GM21529 (cell line): ENCODE results near the gene ADISSP.

ENCODE experiments used
- ATAC-seq: cut with Tn5 transposase; IDR thresholded peaks from one replicate; pipeline ENCODE4 v1.9.1; 2021; ENCODE audit not compliant: unreplicated experiment

Gene ADISSP

DNA sequence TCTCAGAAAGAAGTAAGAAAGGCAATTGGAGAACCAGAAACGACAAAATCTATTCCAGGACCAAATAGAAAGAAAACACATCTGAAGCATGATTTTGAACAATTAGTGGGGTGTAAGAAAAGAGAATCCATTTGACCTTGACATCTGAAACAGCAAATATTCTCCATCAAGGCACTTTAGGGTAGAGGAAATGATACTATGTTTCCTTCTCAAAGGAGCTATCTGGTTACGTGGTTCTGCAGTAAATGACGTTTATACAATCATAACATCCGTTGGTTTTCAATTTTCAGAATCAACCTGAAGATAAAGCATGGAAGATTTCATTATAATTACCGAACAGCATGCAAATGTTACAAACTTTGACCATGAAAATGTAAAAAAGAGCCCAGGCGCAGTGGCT, 46.9 kb downstream of the ADISSP start:
- ATAC-seq = no peak

DNA sequence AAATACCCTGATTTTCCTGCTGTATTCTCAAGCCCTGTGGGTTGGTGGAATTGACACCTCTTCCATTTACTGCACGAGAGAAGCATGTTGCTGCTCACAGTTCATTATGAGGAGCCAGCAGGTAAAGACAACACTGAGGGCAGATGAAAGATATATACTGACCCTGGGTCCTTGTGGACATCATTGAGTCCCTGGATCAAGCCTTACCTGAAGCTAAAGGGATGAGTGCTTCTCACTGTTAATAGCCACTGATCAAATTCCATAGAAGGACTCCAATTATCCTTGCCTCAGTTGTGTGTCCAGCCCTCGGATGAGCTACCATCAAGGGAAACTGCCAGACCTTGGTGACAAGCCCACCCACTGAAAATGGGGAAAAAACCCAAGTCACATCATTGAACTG, 47.5 kb downstream of the ADISSP start:
- ATAC-seq = no peak

DNA sequence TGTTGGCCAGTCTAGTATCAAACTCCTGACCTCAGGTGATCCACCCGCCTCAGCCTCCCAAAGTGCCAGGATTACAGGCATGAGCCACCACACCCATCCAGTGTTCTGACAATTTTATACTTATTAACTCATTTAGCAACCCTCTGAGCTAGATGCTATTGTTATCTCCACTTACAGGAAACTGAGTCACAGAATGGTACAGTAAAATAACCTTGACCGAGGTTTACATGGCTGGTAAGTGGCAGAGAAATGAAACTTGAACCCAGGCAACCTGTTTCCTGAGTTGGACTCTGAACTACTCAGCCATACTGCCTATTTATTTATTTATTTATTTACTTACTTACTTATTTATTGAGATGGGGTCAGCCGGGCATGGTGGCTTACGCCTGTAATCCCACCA, 48.5 kb downstream of the ADISSP start:
- ATAC-seq = no peak

DNA sequence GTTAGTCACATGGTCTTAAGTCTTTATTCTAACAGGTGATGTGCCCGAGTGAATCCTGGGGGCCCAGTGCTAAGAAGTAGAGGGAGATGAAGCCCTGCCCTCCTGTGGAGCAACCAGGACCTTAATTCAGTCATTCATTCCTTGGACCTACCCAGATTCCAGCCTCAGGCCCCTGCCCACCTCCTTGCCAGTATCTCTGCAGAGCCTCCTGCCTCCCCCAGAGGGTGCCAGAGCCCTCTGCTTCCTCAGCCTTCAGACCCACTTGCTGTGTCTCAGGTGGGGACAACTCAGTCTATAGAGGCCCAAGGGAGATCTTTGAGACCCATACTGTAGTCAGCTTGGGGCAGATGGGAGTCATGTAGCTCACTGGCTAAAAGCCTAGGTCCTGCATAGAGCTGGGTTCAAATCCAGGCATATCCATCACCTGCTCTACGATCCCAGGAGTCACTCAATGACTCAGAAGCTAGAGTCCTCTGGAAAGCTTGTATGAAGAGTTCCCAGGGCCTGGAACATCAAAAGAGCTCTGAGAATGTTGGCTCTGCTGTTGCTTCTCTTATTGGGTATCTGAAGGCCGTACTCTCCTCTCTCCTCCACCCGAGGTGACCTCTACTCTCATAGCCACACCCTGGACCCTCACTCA, 51.2 kb downstream of the ADISSP start:
- ATAC-seq = no peak

DNA sequence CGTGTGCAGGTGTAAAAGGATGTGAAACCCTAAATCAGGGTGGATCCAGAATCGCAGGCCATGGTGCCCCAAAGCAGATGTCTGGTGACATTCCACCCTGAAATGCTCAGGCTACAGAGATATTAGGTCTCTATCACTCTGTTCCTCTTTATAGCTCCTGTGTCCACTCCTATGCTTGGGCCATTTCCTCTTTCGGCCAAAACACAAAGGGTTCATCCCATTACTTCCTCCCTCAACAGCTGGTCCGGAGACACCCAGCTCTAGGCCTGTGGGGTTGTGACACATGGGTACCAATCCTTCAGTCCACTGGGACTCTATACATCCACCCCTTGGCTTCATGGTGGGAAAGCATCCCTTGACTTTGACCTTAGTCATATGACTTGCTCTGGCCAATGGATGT, 53.5 kb downstream of the ADISSP start:
- ATAC-seq = no peak

DNA sequence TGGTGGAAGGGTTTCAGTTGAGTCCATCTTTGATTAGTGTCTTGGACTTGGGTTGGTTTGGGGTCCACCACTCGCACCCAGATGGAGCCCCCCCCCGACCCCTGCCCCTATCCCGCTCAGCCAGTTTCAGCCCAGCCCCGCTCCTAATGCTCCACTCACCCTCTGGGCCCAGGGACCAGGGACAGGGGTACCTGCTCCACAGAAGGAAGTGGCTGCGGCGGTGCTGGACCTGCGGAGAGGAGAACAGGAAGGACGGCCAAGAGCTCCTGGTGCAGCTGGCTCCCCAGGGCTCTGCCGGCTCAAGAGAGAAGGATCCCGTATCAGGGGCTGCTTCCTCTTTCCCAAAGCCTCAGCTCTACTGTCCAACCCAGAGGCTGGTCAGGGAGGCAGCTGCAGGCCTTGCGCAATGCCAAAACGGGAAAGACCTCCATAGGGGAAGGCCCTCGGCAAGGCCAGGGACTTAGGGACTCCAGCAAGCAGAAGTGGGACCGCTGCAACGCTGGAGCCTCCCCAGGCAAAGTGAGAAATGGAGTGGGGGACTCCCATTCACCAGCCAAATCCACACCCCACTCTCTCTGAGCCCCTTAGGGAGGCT, 55.2 kb downstream of the ADISSP start, which contains the start of gene SIGLEC1:
Gene SIGLEC1 (minus strand): TSS at position 322 of the 595 bp plus-strand sequence. CDS start 5,472 bp downstream, outside the sequence.
- no peak for ATAC-seq

DNA sequence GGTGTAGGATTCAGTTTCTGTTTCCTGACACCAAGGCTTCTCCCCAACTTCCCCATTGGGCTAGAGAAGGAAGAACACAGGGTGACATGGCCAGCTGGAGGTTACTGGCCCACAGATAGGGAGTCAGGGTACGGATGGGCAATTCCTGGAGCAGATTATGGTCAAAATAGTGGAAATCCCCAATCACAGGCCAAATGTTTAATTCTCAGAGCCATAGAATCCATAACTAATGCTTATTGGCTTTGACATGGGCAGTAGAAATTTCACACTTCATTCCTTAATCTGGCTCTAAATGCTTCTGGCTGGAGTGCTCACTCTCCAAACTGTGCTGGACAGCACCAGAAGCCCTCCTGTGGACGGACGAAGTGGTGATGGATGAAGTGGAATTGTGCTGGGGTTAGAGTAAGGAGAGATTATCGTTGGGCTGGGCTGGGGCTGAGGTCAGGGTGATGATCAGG, 56.0 kb downstream of the ADISSP start:
- ATAC-seq = no peak

DNA sequence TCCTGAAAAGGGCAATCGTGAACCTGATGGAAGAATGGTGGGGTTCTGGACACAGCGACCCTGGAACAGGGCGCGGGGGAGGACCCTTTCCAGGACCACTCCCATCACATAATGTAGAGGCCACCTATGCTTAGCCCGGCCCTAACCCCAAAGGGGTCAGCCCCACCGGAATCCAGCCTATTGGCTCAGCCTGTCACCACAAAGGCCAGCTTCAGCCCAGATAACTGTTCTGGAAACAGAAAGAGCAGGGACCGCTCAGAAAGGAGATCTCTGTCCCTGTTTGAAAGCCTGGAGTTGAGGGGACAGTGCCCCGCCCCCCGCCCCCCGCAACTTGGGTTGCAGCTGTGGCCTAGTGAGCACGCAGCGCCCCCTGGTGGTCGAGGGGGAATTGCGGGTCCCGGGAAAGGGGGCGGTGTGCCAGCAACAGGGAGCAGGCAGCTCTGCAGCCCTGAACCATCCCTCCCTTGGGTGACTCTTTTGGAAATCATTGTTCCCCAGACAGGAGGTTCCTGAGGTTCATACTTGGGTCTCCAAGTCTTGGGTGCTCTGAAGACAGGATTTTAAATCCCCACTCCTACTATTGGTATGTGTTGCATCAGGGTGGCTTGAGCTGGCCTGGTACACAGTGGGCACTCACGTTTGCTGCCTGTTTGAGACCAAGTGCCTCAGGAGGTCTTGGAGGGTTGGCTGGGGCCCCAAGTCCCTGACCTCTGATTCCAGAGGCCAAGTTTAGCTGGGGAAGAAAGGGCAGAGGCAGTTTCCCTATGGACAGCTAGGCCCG, 56.7 kb downstream of the ADISSP start:
- ATAC-seq = no peak

DNA sequence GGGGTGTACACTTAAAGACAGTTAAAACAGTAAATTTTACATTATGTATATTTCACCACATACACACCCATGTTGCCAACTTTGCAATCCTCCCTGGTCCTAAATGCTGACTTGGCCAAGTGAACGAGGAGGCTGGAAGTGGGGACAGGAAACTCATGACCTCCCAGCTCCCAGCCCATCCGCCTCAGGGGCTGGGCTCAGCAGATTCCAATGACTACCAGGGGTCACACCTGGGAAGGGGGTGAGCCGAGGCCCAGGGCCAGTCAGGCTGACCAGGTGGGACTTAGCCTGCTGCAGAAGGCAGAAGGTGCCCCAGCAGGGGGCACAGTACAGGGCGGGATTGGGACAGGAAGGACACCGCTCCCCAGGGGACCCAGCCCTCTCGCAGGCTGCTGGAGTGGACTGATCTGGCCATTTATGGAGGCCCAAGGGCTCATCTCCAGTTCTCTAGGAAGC, 57.5 kb downstream of the ADISSP start:
- no peak for ATAC-seq

DNA sequence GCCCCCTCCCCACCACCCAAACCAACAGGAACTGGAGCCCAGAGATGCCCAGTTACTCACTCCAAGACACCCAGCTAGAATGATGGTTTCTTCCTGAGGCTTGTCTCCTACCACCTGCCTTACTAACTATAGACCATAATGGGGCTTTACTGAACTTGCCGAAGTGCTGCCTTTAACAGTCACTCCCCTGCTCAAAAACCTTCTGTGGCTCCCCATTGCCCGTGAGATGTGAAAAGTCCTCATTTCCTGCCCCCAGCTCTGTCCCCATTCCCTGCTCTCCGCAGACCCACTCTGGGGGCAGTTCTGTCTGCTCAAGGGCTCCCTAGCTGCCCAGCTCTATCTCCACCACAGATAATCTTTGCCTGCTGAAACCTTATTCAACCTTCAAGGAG, 60.0 kb downstream of the ADISSP start:
- ATAC-seq = no peak

DNA sequence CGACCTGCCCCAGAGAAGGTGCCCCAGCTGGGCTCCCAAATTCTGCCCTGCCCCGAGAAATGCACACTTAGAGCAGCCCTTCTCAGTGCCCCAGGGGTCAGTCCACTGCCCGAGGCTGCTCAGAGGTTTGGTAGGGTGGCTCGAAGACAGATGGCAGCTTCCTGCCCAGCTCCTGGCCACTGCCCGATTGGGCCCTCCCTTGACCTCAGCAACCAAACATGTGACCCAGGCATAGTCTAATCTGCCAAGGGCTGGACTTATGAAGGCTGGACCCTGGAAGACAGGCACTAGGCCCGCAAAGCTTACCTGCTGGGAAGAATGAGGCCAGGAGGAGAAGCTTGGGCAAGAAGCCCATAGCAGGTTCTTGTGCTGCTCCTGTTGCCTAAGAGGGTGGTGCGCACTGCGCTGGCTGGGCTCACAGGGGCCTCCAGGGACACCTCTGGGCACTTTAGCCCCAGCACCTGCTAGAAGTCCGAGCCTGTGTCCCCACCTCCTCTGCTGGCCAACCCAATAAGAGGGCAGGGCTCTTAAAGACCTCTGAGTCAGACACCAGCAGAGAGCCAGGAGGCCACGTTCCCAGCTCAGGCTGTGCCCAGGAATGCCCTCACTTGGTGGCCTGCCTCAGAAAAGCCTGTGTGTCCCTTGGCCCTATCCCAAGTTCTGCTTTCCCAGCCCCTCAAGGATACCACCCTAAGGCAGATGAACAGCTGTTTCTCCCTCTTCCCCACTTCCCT, 60.6 kb downstream of the ADISSP start:
- no peak for ATAC-seq

DNA sequence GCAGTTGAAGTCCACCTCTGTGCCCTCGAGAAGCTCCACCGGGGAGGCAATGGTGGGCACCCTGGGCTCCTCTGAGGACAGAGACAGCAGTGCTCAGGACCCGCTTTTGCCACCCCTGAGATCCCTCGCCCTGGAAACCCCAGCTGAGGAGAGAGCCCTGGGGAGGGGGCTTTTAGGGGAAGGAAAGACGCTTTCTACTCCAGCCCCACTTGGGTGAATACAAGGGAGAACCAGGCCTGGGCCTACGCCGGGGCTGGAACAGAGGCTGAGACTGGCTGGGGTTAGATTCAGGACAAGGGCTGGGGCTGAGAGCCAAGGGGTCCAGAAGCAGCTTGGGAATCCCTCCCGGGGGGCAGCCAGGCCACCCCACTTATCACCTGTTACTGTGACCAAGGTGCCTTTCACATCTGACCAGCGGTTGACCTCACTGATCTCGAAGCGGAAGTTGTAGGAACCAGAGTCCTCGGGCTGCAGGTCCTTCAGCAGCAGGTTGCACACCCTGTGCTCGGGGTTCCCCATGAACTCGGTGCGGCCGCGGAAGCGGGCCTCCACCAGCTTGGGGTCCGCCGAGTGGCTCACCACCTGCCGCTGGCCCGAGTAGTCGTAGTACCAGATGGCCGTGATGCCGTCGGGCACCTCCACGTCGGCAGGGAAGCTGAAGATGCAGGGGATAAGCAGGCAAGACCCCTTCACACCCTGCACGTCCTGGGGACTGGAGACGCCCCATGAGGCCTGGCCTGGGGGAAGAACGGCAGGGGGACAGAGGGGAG, 61.4 kb downstream of the ADISSP start:
- ATAC-seq = no peak

DNA sequence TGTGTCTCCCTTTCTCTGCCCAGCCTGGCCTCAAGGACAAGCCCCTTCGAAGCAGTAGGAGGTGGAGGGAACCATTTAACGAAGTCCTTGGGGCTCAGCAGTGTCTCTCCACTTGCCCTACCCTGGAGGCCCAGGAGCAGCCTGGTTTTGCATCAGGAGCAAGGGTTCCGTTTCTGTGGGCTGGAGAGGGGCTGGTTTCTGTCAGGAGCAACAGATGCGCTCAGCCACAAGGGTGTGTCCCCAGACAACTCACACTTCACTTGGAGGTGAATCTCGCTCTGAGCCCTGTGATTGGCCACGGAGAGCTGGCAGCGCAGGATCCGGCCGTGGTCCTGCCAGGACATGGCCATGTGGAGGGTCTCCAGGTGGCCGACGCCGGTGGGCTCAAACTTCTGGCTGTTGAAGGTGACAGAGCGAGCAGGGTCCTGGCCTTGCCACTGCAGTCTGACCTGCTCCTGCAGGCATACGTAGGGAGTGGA, 62.0 kb downstream of the ADISSP start:
- no peak for ATAC-seq

DNA sequence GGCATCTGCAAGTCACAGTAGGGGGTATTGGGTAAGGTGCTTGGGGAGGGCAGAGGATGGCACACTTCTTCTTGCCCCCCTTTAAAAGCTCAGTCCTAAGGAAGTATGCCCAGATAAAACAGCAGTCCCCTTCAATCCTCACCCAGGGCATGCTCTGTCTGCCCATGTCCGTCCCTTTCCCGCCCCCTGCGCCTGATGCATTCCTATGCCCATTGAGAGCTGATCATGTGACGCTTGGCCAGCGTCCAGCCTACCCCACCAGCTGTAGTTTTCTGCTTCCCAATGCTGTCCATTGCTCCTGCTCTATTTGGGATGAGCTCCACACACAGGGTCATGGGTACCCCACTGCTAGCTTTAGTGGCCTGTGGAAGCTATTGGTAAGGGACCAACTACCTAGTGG, 63.5 kb downstream of the ADISSP start:
- ATAC-seq = no peak
